ENCODE results near the gene CLK2. TPM values are rescaled to one million over a fixed set of nuclear protein-coding genes. Genes with fewer than 3 reads are reported as not detected.

CLK2 gene
- total and polyA plus RNA-seq, 2 of the 8 experiments (the other 6 are each of a cell fraction or from before 2014, with no cell fraction given): 62.2 to 76.0 TPM

- no peak for TF ChIP-seq CHD7 (IDR thresholded peaks at IDR 0.05; ENCODE audit: insufficient replicate concordance, low read length)
- no peak for TF ChIP-seq RBBP5 (IDR thresholded peaks at IDR 0.05; ENCODE audit: borderline replicate concordance, low read depth, low read length)
- no peak for TF ChIP-seq BCL11A (IDR thresholded peaks at IDR 0.05; ENCODE audit: low read depth in 2 of 2, low read length in 2 of 2)
- TF ChIP-seq EGR1 (IDR thresholded peaks at IDR 0.05; ENCODE audit: borderline replicate concordance, low read depth, low read length): no peak
- no peak for TF ChIP-seq ASH2L (IDR thresholded peaks at IDR 0.05; ENCODE audit: low read length)
- peak in 1 of 3 experiments; percentile 8; a peak in 1 of 4 replicates for TF ChIP-seq CTCF (IDR thresholded peaks at IDR 0.05; ENCODE audit: control extremely low read depth in 1 of 3, insufficient read depth in 1 of 3, low read depth in 1 of 3, low read length in 3 of 3)
Measured at GRCh38 chr1:155320661-155321617, 47.6 kb upstream of the CLK2 start, which contains the start of gene RUSC1 (continued).

Data from H1 (cell line).